ENCODE results near the gene TLR4. TPM values are rescaled to one million over a fixed set of nuclear protein-coding genes. Genes with fewer than 3 reads are reported as not detected.
A peak's percentile ranks its signal among the peaks of the same experiment; 100 is the strongest.

TLR4 gene
- total and polyA plus RNA-seq, 5 donors = 3.8 to 20.5 (median 18.1) TPM

- no peak overlapping the region for H3K4me3 ChIP-seq (ENCODE audit: low read length)
- intact Hi-C loops (cut with DNase I) = no loop called here
- no peaks in the 10 kb centered on the region for H3K9me3 ChIP-seq (ENCODE audit: control insufficient read depth, low read length)
- WGBS = 76% methylated on average over 8 of the region's 8 CpGs
- H3K4me1 ChIP-seq (ENCODE audit: control insufficient read depth, insufficient read depth, low read length) = no peaks in the 10 kb centered on the region
- ATAC-seq = no peak
- DNase-seq = no peak
- no peak overlapping the region for H3K27ac ChIP-seq (ENCODE audit: low read length)
- H3K27me3 ChIP-seq (ENCODE audit: control insufficient read depth, insufficient read depth) = no peaks in the 10 kb centered on the region
These were observed 41.4 kb downstream of the TLR4 start for GRCh38 chr9:117745598-117745997.

- no peak for DNase-seq
- no peak for ATAC-seq
- no peaks in the 10 kb centered on the region for H3K27me3 ChIP-seq (ENCODE audit: control insufficient read depth, insufficient read depth)
- intact Hi-C loops (cut with DNase I) = no loop called here
- no peak overlapping the region for H3K4me3 ChIP-seq (ENCODE audit: low read length)
- 60% methylated on average over 4 of the region's 4 CpGs for WGBS
- H3K9me3 ChIP-seq (ENCODE audit: control insufficient read depth, low read length) = no peaks in the 10 kb centered on the region
- H3K4me1 ChIP-seq (ENCODE audit: control insufficient read depth, insufficient read depth, low read length) = no peaks in the 10 kb centered on the region
- no peak overlapping the region for H3K27ac ChIP-seq (ENCODE audit: low read length)
These were observed 42.1 kb downstream of the TLR4 start for GRCh38 chr9:117746263-117746662.

- no peaks in the 10 kb centered on the region for H3K4me1 ChIP-seq (ENCODE audit: control insufficient read depth, insufficient read depth, low read length)
- H3K27me3 ChIP-seq (ENCODE audit: control insufficient read depth, insufficient read depth) = no peaks in the 10 kb centered on the region
- intact Hi-C loops (cut with DNase I) = no loop called here
- H3K4me3 ChIP-seq (ENCODE audit: low read length) = no peak overlapping the region
- DNase-seq (no peak), ATAC-seq (no peak)
- no peaks in the 10 kb centered on the region for H3K9me3 ChIP-seq (ENCODE audit: control insufficient read depth, low read length)
- no peak overlapping the region for H3K27ac ChIP-seq (ENCODE audit: low read length)
- WGBS = 69% methylated on average over 5 of the region's 5 CpGs
These were observed 43.3 kb downstream of the TLR4 start for GRCh38 chr9:117747386-117747970.

- 46% methylated on average over 2 of the region's 2 CpGs for WGBS
These were observed 46.2 kb downstream of the TLR4 start for GRCh38 chr9:117750401-117750800.

GRCh38 chr9:117752894-117753293 is 48.7 kb downstream of the TLR4 start:
- Histone ChIP-seq H3K9me3 (ENCODE audit: control insufficient read depth, low read length) (no peaks in the 10 kb centered on the region), H3K4me3 (ENCODE audit: low read length) (no peak overlapping the region), H3K27ac (ENCODE audit: low read length) (no peak overlapping the region), H3K4me1 (ENCODE audit: control insufficient read depth, insufficient read depth, low read length) (no peaks in the 10 kb centered on the region), H3K27me3 (ENCODE audit: control insufficient read depth, insufficient read depth) (no peaks in the 10 kb centered on the region)
- 95% methylated on average over 2 of the region's 2 CpGs for WGBS
- intact Hi-C loops (cut with DNase I) = no loop called here
- DNase-seq (no peak), ATAC-seq (no peak)

More at GRCh38 chr9:117750401-117750800, 46.2 kb downstream of the TLR4 start:
- intact Hi-C loops (cut with DNase I) = no loop called here
- DNase-seq (no peak), ATAC-seq (no peak)
- Histone ChIP-seq H3K4me1 (ENCODE audit: control insufficient read depth, insufficient read depth, low read length) (no peaks in the 10 kb centered on the region), H3K27ac (ENCODE audit: low read length) (no peak overlapping the region), H3K9me3 (ENCODE audit: control insufficient read depth, low read length) (no peaks in the 10 kb centered on the region), H3K27me3 (ENCODE audit: control insufficient read depth, insufficient read depth) (no peaks in the 10 kb centered on the region), H3K4me3 (ENCODE audit: low read length) (no peak overlapping the region)

GRCh38 chr9:117757561-117758190 is 53.5 kb downstream of the TLR4 start:
- no peaks in the 10 kb centered on the region for H3K9me3 ChIP-seq (ENCODE audit: control insufficient read depth, low read length)
- H3K27ac ChIP-seq (ENCODE audit: low read length) = no peak overlapping the region
- no peaks in the 10 kb centered on the region for H3K27me3 ChIP-seq (ENCODE audit: control insufficient read depth, insufficient read depth)
- H3K4me3 ChIP-seq (ENCODE audit: low read length) = no peak overlapping the region
- WGBS = 60% methylated on average over 5 of the region's 5 CpGs
- DNase-seq (no peak), ATAC-seq (no peak)
- intact Hi-C loops (cut with DNase I) = no loop called here
- H3K4me1 ChIP-seq (ENCODE audit: control insufficient read depth, insufficient read depth, low read length) = no peaks in the 10 kb centered on the region

- ATAC-seq (no peak), DNase-seq (no peak)
- Histone ChIP-seq H3K9me3 (ENCODE audit: control insufficient read depth, low read length) (no peaks in the 10 kb centered on the region), H3K4me1 (ENCODE audit: control insufficient read depth, insufficient read depth, low read length) (no peaks in the 10 kb centered on the region), H3K27me3 (ENCODE audit: control insufficient read depth, insufficient read depth) (no peaks in the 10 kb centered on the region), H3K27ac (ENCODE audit: low read length) (no peak overlapping the region), H3K4me3 (ENCODE audit: low read length) (no peak overlapping the region)
- intact Hi-C loops (cut with DNase I) = no loop called here
- WGBS = 53% methylated on average over 4 of the region's 4 CpGs
These were observed 59.1 kb downstream of the TLR4 start for GRCh38 chr9:117763314-117763713.

- 55% methylated on average over 4 of the region's 4 CpGs for WGBS
- no peaks in the 10 kb centered on the region for H3K4me1 ChIP-seq (ENCODE audit: control insufficient read depth, insufficient read depth, low read length)
- no peak for DNase-seq
- no peak overlapping the region for H3K4me3 ChIP-seq (ENCODE audit: low read length)
- no peaks in the 10 kb centered on the region for H3K27me3 ChIP-seq (ENCODE audit: control insufficient read depth, insufficient read depth)
- intact Hi-C loops (cut with DNase I) = no loop called here
- no peak overlapping the region for H3K27ac ChIP-seq (ENCODE audit: low read length)
- no peaks in the 10 kb centered on the region for H3K9me3 ChIP-seq (ENCODE audit: control insufficient read depth, low read length)
- no peak for ATAC-seq
These were observed 64.7 kb downstream of the TLR4 start for GRCh38 chr9:117768750-117769395.

GRCh38 chr9:117771136-117771535 is 66.9 kb downstream of the TLR4 start:
- Histone ChIP-seq H3K4me1 (ENCODE audit: control insufficient read depth, insufficient read depth, low read length) (no peaks in the 10 kb centered on the region), H3K27ac (ENCODE audit: low read length) (no peak overlapping the region), H3K9me3 (ENCODE audit: control insufficient read depth, low read length) (no peaks in the 10 kb centered on the region), H3K27me3 (ENCODE audit: control insufficient read depth, insufficient read depth) (no peaks in the 10 kb centered on the region), H3K4me3 (ENCODE audit: low read length) (no peak overlapping the region)
- DNase-seq = no peak
- WGBS = 89% methylated on average over 4 of the region's 4 CpGs
- intact Hi-C loops (cut with DNase I) = loop anchor here in 1 of 4 donors (10.0 kb wide), 1 partner anchor 126 kb away; no protein-coding TSS in a partner anchor
- ATAC-seq = no peak

GRCh38 chr9:117772960-117773359 is 68.8 kb downstream of the TLR4 start:
- intact Hi-C loops (cut with DNase I) = loop anchor here in 1 of 4 donors (10.0 kb wide), 1 partner anchor 128 kb away; no protein-coding TSS in a partner anchor
- no peak overlapping the region for H3K4me3 ChIP-seq (ENCODE audit: low read length)
- H3K27ac ChIP-seq (ENCODE audit: low read length) = no peak overlapping the region
- 64% methylated on average over 3 of the region's 3 CpGs for WGBS
- H3K27me3 ChIP-seq (ENCODE audit: control insufficient read depth, insufficient read depth) = no peaks in the 10 kb centered on the region
- no peaks in the 10 kb centered on the region for H3K9me3 ChIP-seq (ENCODE audit: control insufficient read depth, low read length)
- DNase-seq (no peak), ATAC-seq (peak in 1 of 2 donors; percentile 32)
- no peaks in the 10 kb centered on the region for H3K4me1 ChIP-seq (ENCODE audit: control insufficient read depth, insufficient read depth, low read length)

Measured in right cardiac atrium (tissue), 5 donors.